Measurements from ENCODE around the gene ARHGAP26. TPM values are rescaled to one million over a fixed set of nuclear protein-coding genes. Genes with fewer than 3 reads are reported as not detected.
A peak's percentile ranks its signal among the peaks of the same experiment; 100 is the strongest.

Gene ARHGAP26
- total and polyA plus RNA-seq, 7 experiments from 2014 or later = 10.5 to 123 (median 22.7) TPM

DNA sequence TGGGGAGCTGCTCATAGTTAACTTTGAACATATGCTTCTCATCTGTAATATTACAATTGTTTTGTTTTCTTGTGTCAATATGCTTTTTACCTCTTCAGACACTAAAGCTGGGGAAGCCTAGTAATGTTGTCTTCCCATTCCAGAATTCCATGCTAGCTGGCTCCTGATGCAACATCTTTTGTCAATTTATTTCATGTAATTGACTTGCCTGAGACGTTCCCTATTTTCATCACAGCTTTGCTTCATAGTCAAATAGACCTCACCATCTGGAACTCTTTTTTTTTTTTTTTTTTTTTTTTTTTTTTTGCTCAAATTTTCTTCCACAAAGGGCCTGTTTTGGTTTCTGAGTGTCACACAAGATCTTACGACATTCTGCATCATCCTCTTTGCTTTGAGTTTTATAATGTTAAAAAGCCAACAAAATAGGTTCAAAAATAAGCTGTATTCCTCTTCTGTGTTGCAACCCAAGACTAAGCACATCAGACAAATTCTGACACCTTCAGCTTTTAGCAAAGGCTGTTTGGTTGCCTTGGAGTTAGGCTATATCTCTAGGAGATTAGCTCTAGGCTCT lies 398.1 kb downstream of the ARHGAP26 start:
- Mint-ChIP-seq H3K4me1 (peaks cover 0 to 2% (median 0%) of the 10 kb centered on the region in 7 donors), H3K9me3 (no peaks in the 10 kb centered on the region), H3K4me3 (no peak overlapping the region), H3K36me3 (peaks cover 4 to 44% (median 22%) of the 10 kb centered on the region in 5 donors), H3K27me3 (no peaks in the 10 kb centered on the region), H3K27ac (no peak overlapping the region)
- Histone ChIP-seq H3K36me3 (ENCODE audit: control insufficient read depth in 2 of 3, insufficient read depth in 3 of 3, low read length in 3 of 3) (no peaks in the 10 kb centered on the region), H3K27me3 (ENCODE audit: control insufficient read depth in 2 of 2, insufficient read depth in 2 of 2, low read length in 2 of 2) (no peaks in the 10 kb centered on the region), H3K4me1 (ENCODE audit: control insufficient read depth in 2 of 2, insufficient read depth in 2 of 2, low read length in 2 of 2) (no peaks in the 10 kb centered on the region), H3K4me3 (ENCODE audit: low read length) (no peak overlapping the region), H3K27ac (ENCODE audit: low read depth, low read length) (no peak overlapping the region), H3K9me3 (ENCODE audit: control insufficient read depth in 2 of 3, low read length in 3 of 3) (no peaks in the 10 kb centered on the region)
- ATAC-seq (no peak), DNase-seq (no peak)
- intact Hi-C loops (cut with micrococcal nuclease) = no loop called here
- POLR2A ChIA-PET = no interaction called here
- CTCF ChIA-PET = no interaction called here

DNA sequence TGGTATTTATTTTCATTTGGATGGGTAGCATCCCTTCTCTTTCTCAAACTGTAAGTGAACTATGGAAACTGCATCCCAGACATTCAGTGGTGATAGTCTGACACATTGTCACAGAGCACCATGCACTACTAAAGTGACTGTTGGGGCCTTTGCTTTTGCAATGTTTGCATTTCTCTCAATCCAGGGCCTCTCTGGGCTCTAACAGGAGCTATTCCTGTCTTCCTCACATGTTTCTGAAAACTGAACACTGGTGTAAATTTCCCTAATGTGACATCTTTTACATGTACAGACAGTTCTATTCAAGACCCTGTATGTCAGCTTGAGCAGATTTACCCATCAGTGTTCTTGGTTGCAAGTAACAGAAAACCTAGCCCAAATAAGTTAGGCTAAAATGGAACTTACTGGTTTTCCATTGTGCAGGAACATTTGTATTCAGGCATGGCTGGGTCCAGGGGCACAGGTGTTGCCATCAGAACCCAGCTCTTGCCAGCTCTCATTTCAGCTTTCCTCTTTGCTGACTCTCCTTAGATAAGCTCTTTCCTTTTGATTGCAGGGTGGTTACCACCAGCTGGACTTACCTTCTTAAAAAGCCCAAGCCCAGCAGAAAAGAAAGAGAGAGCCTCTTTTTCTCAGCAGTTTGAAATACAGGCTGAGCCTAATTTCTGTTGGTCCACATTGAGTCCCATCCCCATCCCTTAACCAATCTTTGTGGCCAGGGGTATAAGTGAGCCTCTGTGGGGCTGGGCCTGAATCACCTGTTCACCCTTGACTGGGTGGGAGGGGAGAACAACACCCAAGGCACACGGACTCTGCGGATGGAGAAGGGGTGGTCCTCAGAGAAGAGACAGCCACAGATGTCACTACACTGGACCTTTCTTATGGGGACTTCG lies 399.0 kb downstream of the ARHGAP26 start:
- Mint-ChIP-seq H3K4me1 (peaks cover 0 to 4% (median 0%) of the 10 kb centered on the region in 7 donors), H3K9me3 (no peaks in the 10 kb centered on the region), H3K27me3 (no peaks in the 10 kb centered on the region), H3K36me3 (peaks cover 4 to 46% (median 17%) of the 10 kb centered on the region in 5 donors), H3K4me3 (no peak overlapping the region), H3K27ac (no peak overlapping the region)
- DNase-seq (no peak), ATAC-seq (no peak)
- no peak overlapping the region for H3K4me3 ChIP-seq (ENCODE audit: low read length)
- CTCF ChIA-PET = no interaction called here
- no peaks in the 10 kb centered on the region for H3K36me3 ChIP-seq (ENCODE audit: control insufficient read depth in 2 of 3, insufficient read depth in 3 of 3, low read length in 3 of 3)
- intact Hi-C loops (cut with micrococcal nuclease) = no loop called here
- H3K9me3 ChIP-seq (ENCODE audit: control insufficient read depth in 2 of 3, low read length in 3 of 3) = no peaks in the 10 kb centered on the region
- POLR2A ChIA-PET = no interaction called here
- no peaks in the 10 kb centered on the region for H3K4me1 ChIP-seq (ENCODE audit: control insufficient read depth in 2 of 2, insufficient read depth in 2 of 2, low read length in 2 of 2)
- no peak overlapping the region for H3K27ac ChIP-seq (ENCODE audit: low read depth, low read length)
- no peaks in the 10 kb centered on the region for H3K27me3 ChIP-seq (ENCODE audit: control insufficient read depth in 2 of 2, insufficient read depth in 2 of 2, low read length in 2 of 2)

DNA sequence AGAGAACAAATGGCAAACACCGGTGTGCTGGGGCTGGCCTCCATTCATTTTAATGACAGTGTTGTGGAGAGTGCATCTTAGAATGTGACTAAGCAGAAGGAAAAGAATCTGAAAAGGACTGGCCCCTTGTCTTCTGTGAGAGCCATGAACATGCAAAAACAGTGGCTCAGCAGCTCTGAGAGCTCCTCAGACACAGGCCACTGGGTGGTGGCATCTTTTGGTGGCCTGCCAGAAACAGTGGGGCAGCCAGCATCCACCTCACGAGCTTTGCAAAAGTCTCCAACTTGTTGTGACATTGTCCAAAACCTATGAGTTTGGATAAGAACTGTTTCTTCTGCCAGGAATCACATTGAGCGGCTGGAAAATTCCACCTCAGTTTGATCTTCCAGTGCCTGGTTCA lies 399.9 kb downstream of the ARHGAP26 start:
- Mint-ChIP-seq H3K4me1 (peaks cover 0 to 9% (median 0%) of the 10 kb centered on the region in 7 donors), H3K36me3 (peaks cover 4 to 41% (median 15%) of the 10 kb centered on the region in 5 donors), H3K4me3 (no peak overlapping the region), H3K27me3 (no peaks in the 10 kb centered on the region), H3K9me3 (no peaks in the 10 kb centered on the region), H3K27ac (no peak overlapping the region)
- Histone ChIP-seq H3K9me3 (ENCODE audit: control insufficient read depth in 2 of 3, low read length in 3 of 3) (no peaks in the 10 kb centered on the region), H3K4me1 (ENCODE audit: control insufficient read depth in 2 of 2, insufficient read depth in 2 of 2, low read length in 2 of 2) (no peaks in the 10 kb centered on the region), H3K36me3 (ENCODE audit: control insufficient read depth in 2 of 3, insufficient read depth in 3 of 3, low read length in 3 of 3) (no peaks in the 10 kb centered on the region), H3K27ac (ENCODE audit: low read depth, low read length) (no peak overlapping the region), H3K27me3 (ENCODE audit: control insufficient read depth in 2 of 2, insufficient read depth in 2 of 2, low read length in 2 of 2) (no peaks in the 10 kb centered on the region), H3K4me3 (ENCODE audit: low read length) (no peak overlapping the region)
- DNase-seq (no peak), ATAC-seq (no peak)
- ChIA-PET POLR2A (no interaction called here), CTCF (no interaction called here)
- intact Hi-C loops (cut with micrococcal nuclease) = no loop called here

DNA sequence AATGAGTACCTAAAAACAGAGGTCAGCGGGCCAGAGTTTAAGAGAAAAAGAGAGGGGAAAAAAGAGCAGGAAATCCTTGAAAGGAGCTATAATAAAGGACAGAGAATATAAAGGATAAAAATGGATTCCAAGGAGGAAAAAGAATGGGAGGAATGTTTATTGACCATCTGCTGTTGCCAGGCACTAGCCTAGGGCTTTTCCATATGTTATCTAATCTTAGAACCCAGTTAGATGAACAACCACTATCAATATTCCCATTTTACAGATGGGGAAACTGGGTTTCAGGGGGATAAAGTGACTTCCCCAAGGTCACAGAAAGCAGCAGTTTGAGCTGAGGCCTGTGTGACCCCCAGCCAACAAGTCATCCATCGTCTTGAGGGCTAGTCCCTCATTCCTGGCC lies 400.8 kb downstream of the ARHGAP26 start:
- ATAC-seq (no peak), DNase-seq (no peak)
- Mint-ChIP-seq H3K9me3 (no peaks in the 10 kb centered on the region), H3K4me3 (no peak overlapping the region), H3K4me1 (peaks cover 0 to 10% (median 0%) of the 10 kb centered on the region in 7 donors), H3K27ac (peak overlapping the region in 1 of 9 donors; percentile 2), H3K27me3 (no peaks in the 10 kb centered on the region), H3K36me3 (peaks cover 4 to 32% (median 11%) of the 10 kb centered on the region in 5 donors)
- Histone ChIP-seq H3K27ac (ENCODE audit: low read depth, low read length) (no peak overlapping the region), H3K9me3 (ENCODE audit: control insufficient read depth in 2 of 3, low read length in 3 of 3) (no peaks in the 10 kb centered on the region), H3K4me3 (ENCODE audit: low read length) (no peak overlapping the region), H3K27me3 (ENCODE audit: control insufficient read depth in 2 of 2, insufficient read depth in 2 of 2, low read length in 2 of 2) (no peaks in the 10 kb centered on the region), H3K4me1 (ENCODE audit: control insufficient read depth in 2 of 2, insufficient read depth in 2 of 2, low read length in 2 of 2) (no peaks in the 10 kb centered on the region), H3K36me3 (ENCODE audit: control insufficient read depth in 2 of 3, insufficient read depth in 3 of 3, low read length in 3 of 3) (no peaks in the 10 kb centered on the region)
- POLR2A ChIA-PET = no interaction called here
- CTCF ChIA-PET = no interaction called here
- intact Hi-C loops (cut with micrococcal nuclease) = no loop called here

DNA sequence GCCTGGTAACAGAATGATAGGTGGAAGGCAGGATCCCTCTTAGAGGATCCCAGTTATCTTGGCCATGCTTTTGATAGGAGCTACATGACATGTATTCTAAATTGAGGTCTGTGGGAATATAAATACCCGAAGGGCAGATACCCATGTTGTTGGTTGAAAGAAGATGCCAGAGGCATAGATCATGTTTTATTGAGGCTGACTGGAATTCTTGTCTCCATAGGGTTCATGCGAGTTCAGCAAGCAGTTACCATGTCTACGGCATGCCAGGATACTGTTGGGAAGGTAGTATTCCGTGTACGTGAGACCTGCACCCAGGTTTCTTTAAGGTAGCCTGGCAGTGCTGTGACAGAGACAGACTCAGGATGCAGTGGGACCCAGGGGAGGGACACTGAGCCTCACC lies 402.6 kb downstream of the ARHGAP26 start:
- no peaks in the 10 kb centered on the region for H3K27me3 Mint-ChIP-seq
- H3K9me3 ChIP-seq (ENCODE audit: control insufficient read depth in 2 of 3, low read length in 3 of 3) = no peaks in the 10 kb centered on the region
- no peak overlapping the region for H3K27ac ChIP-seq (ENCODE audit: low read depth, low read length)
- H3K36me3 Mint-ChIP-seq = peaks cover 4 to 31% (median 9%) of the 10 kb centered on the region in 5 donors
- no peak for ATAC-seq
- POLR2A ChIA-PET = interaction anchor here (0.5 kb wide), 1 partner anchor 27 kb away, joined by 3 read pairs; no protein-coding TSS in a partner anchor
- H3K36me3 ChIP-seq (ENCODE audit: control insufficient read depth in 2 of 3, insufficient read depth in 3 of 3, low read length in 3 of 3) = no peaks in the 10 kb centered on the region
- H3K4me3 Mint-ChIP-seq = no peak overlapping the region
- H3K27me3 ChIP-seq (ENCODE audit: control insufficient read depth in 2 of 2, insufficient read depth in 2 of 2, low read length in 2 of 2) = no peaks in the 10 kb centered on the region
- H3K4me3 ChIP-seq (ENCODE audit: low read length) = no peak overlapping the region
- no peaks in the 10 kb centered on the region for H3K4me1 ChIP-seq (ENCODE audit: control insufficient read depth in 2 of 2, insufficient read depth in 2 of 2, low read length in 2 of 2)
- intact Hi-C loops (cut with micrococcal nuclease) = no loop called here
- H3K4me1 Mint-ChIP-seq = peaks cover 0 to 10% (median 0%) of the 10 kb centered on the region in 7 donors
- no peak for DNase-seq
- H3K9me3 Mint-ChIP-seq = no peaks in the 10 kb centered on the region
- peak overlapping the region in 1 of 9 donors; percentile 59 for H3K27ac Mint-ChIP-seq
- CTCF ChIA-PET = interaction anchor here (0.7 kb wide), 1 partner anchor 400 kb away, joined by 5 read pairs; no protein-coding TSS in a partner anchor

DNA sequence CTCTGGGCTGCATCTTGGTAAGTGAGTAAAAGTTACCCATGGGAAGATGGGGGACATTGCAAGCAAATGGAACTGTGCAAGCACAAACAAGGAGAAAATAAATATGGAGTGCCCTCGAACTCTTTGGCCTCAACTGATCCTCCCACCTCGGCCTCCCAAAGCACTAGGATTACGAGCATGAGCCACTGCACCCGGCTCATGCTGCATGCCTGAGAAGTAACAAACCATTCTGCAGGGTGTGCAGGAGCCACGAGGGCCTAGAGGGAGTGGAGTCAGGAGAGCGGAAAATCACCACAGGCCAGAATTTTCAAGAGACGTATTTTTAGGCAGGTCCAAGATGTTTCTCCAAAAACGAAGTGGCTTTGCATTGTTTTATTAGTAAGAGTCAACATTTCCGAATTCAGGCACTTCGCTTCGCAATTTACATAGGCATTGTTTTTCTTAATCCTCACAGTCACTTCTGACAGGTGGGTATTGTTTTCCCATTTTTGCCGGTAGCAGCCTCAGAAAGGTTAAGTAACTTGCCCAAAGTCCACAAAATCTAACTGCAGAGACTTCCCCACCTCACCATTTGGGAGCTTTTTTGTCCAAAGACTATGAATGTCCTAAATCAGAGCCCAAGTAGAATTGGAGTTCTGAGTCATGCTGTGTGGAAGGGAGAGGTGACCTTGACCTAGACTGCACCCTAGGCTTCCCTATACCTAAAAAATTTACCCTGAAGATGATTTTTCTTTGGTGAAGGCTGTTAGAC lies 403.1 kb downstream of the ARHGAP26 start:
- no peak for DNase-seq
- H3K9me3 Mint-ChIP-seq = no peaks in the 10 kb centered on the region
- no peaks in the 10 kb centered on the region for H3K27me3 Mint-ChIP-seq
- H3K27ac Mint-ChIP-seq = no peak overlapping the region
- Histone ChIP-seq H3K27me3 (ENCODE audit: control insufficient read depth in 2 of 2, insufficient read depth in 2 of 2, low read length in 2 of 2) (no peaks in the 10 kb centered on the region), H3K4me1 (ENCODE audit: control insufficient read depth in 2 of 2, insufficient read depth in 2 of 2, low read length in 2 of 2) (no peaks in the 10 kb centered on the region), H3K36me3 (ENCODE audit: control insufficient read depth in 2 of 3, insufficient read depth in 3 of 3, low read length in 3 of 3) (no peaks in the 10 kb centered on the region), H3K4me3 (ENCODE audit: low read length) (no peak overlapping the region), H3K9me3 (ENCODE audit: control insufficient read depth in 2 of 3, low read length in 3 of 3) (no peaks in the 10 kb centered on the region), H3K27ac (ENCODE audit: low read depth, low read length) (no peak overlapping the region)
- peaks cover 4 to 32% (median 6%) of the 10 kb centered on the region in 5 donors for H3K36me3 Mint-ChIP-seq
- ChIA-PET POLR2A (interaction anchor here (0.6 kb wide), 1 partner anchor 21 kb away, joined by 5 read pairs; no protein-coding TSS in a partner anchor), CTCF (no interaction called here)
- intact Hi-C loops (cut with micrococcal nuclease) = no loop called here
- peaks cover 0 to 10% (median 0%) of the 10 kb centered on the region in 7 donors for H3K4me1 Mint-ChIP-seq
- H3K4me3 Mint-ChIP-seq = no peak overlapping the region
- no peak for ATAC-seq

Measured in naive thymus-derived CD4-positive, alpha-beta T cell (primary cell).